WTC11 (cell line): Measurements from ENCODE around the gene SLC25A28.

Experiments used
- CREB1 ChIP-seq: sonication (generic); formaldehyde crosslinking; IDR thresholded peaks from 2 replicates; pipeline ENCODE4 v1.8.0; 2023; ENCODE audit warnings: mild to moderate bottlenecking, missing genetic modification reagents
- OVOL2 ChIP-seq: fragments of 250-450 bp; sonication (Bioruptor Pico); IDR thresholded peaks from 2 replicates; pipeline ENCODE4 v1.9.0; 2021; ENCODE audit warnings: mild to moderate bottlenecking, borderline replicate concordance
- TF ChIP-seq, protein P1 (sequence below): sonication (generic); formaldehyde crosslinking; IDR thresholded peaks from 2 replicates; pipeline ENCODE4 v1.8.1; 2023; ENCODE audit warnings: mild to moderate bottlenecking, missing genetic modification reagents, borderline replicate concordance
- TF ChIP-seq, protein P2 (sequence below): sonication (generic); formaldehyde crosslinking; IDR thresholded peaks from 2 replicates; pipeline ENCODE4 v1.8.1; 2022; ENCODE audit warnings: low read depth, mild to moderate bottlenecking, moderate library complexity, missing genetic modification reagents, borderline replicate concordance
- TF ChIP-seq, protein P3 (sequence below): sonication (generic); formaldehyde crosslinking; IDR thresholded peaks from 2 replicates; pipeline ENCODE4 v1.8.0; 2022; ENCODE audit warnings: mild to moderate bottlenecking, missing genetic modification reagents
- TF ChIP-seq, protein P4 (sequence below): fragments of 200-600 bp; IDR thresholded peaks from 2 replicates; pipeline ENCODE4 v1.8.0; 2022; ENCODE audit warnings: antibody characterized with exemption
- TF ChIP-seq, protein P5 (sequence below): sonication (generic); formaldehyde crosslinking; conservative IDR thresholded peaks from 2 replicates; pipeline ENCODE4 v1.8.1; 2022; ENCODE audit warnings: mild to moderate bottlenecking, missing genetic modification reagents
- TF ChIP-seq, protein P6 (sequence below): sonication (generic); formaldehyde crosslinking; IDR thresholded peaks from 2 replicates; pipeline ENCODE4 v1.8.1; 2022; ENCODE audit warnings: low read depth, missing genetic modification reagents, borderline replicate concordance

DNA sequence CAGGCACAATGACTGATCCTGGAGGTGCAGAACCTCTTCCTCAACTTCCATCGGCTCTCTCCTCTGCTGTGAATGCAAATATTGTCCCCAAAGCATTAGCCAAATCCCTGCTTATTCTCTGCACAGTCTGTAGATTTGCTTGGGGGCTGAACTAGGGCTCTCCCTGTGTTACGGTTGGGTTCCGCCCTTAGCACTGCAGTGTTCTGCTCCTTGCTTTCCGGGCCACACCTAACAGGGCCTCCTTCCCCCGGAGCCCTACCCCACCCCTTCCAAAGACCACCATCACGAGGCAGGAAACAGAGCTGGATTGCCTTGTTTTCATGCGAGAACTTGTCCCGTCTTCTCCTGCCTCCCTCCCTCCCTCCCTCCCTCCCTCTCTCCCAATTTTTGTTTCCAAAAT lies 36.6 kb downstream of the SLC25A28 start:
- TF ChIP-seq, protein P1, sequence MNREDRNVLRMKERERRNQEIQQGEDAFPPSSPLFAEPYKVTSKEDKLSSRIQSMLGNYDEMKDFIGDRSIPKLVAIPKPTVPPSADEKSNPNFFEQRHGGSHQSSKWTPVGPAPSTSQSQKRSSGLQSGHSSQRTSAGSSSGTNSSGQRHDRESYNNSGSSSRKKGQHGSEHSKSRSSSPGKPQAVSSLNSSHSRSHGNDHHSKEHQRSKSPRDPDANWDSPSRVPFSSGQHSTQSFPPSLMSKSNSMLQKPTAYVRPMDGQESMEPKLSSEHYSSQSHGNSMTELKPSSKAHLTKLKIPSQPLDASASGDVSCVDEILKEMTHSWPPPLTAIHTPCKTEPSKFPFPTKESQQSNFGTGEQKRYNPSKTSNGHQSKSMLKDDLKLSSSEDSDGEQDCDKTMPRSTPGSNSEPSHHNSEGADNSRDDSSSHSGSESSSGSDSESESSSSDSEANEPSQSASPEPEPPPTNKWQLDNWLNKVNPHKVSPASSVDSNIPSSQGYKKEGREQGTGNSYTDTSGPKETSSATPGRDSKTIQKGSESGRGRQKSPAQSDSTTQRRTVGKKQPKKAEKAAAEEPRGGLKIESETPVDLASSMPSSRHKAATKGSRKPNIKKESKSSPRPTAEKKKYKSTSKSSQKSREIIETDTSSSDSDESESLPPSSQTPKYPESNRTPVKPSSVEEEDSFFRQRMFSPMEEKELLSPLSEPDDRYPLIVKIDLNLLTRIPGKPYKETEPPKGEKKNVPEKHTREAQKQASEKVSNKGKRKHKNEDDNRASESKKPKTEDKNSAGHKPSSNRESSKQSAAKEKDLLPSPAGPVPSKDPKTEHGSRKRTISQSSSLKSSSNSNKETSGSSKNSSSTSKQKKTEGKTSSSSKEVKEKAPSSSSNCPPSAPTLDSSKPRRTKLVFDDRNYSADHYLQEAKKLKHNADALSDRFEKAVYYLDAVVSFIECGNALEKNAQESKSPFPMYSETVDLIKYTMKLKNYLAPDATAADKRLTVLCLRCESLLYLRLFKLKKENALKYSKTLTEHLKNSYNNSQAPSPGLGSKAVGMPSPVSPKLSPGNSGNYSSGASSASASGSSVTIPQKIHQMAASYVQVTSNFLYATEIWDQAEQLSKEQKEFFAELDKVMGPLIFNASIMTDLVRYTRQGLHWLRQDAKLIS (CRISPR knock-in tag), result no peak
- no peak for TF ChIP-seq OVOL2 (CRISPR knock-in tag)
- TF ChIP-seq, protein P2, sequence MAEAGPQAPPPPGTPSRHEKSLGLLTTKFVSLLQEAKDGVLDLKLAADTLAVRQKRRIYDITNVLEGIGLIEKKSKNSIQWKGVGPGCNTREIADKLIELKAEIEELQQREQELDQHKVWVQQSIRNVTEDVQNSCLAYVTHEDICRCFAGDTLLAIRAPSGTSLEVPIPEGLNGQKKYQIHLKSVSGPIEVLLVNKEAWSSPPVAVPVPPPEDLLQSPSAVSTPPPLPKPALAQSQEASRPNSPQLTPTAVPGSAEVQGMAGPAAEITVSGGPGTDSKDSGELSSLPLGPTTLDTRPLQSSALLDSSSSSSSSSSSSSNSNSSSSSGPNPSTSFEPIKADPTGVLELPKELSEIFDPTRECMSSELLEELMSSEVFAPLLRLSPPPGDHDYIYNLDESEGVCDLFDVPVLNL (CRISPR knock-in tag), result no peak
- TF ChIP-seq, protein P3, sequence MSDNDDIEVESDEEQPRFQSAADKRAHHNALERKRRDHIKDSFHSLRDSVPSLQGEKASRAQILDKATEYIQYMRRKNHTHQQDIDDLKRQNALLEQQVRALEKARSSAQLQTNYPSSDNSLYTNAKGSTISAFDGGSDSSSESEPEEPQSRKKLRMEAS (CRISPR knock-in tag), result no peak
- TF ChIP-seq, protein P4, sequence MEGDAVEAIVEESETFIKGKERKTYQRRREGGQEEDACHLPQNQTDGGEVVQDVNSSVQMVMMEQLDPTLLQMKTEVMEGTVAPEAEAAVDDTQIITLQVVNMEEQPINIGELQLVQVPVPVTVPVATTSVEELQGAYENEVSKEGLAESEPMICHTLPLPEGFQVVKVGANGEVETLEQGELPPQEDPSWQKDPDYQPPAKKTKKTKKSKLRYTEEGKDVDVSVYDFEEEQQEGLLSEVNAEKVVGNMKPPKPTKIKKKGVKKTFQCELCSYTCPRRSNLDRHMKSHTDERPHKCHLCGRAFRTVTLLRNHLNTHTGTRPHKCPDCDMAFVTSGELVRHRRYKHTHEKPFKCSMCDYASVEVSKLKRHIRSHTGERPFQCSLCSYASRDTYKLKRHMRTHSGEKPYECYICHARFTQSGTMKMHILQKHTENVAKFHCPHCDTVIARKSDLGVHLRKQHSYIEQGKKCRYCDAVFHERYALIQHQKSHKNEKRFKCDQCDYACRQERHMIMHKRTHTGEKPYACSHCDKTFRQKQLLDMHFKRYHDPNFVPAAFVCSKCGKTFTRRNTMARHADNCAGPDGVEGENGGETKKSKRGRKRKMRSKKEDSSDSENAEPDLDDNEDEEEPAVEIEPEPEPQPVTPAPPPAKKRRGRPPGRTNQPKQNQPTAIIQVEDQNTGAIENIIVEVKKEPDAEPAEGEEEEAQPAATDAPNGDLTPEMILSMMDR, result no peak
- TF ChIP-seq CREB1, result no peak
- TF ChIP-seq, protein P5, sequence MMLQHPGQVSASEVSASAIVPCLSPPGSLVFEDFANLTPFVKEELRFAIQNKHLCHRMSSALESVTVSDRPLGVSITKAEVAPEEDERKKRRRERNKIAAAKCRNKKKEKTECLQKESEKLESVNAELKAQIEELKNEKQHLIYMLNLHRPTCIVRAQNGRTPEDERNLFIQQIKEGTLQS (CRISPR knock-in tag), result no peak
- TF ChIP-seq, protein P6, sequence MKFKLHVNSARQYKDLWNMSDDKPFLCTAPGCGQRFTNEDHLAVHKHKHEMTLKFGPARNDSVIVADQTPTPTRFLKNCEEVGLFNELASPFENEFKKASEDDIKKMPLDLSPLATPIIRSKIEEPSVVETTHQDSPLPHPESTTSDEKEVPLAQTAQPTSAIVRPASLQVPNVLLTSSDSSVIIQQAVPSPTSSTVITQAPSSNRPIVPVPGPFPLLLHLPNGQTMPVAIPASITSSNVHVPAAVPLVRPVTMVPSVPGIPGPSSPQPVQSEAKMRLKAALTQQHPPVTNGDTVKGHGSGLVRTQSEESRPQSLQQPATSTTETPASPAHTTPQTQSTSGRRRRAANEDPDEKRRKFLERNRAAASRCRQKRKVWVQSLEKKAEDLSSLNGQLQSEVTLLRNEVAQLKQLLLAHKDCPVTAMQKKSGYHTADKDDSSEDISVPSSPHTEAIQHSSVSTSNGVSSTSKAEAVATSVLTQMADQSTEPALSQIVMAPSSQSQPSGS (CRISPR knock-in tag), result no peak
